B cell (primary cell): ENCODE data around the gene IL15.

Experiments
- CTCF ChIP-seq: fragments of 200-600 bp; IDR thresholded peaks from one replicate; pipeline ENCODE4 v1.8.0; 2022; ENCODE audit warnings: antibody characterized with exemption, mild to moderate bottlenecking
- EZH2 ChIP-seq: IDR thresholded peaks from 2 replicates; pipeline ENCODE4 v1.6.1; 2012; ENCODE audit warnings: borderline replicate concordance, low read depth, mild to moderate bottlenecking, moderate library complexity, low read length; ENCODE audit not compliant: insufficient read depth, poor library complexity, severe bottlenecking

GRCh38 chr4:141646969-141647368 lies 10.6 kb downstream of the IL15 start:
- no peak for TF ChIP-seq CTCF
- no peak for TF ChIP-seq EZH2
